Measurements from ENCODE around the gene CEP85.

The CEP85 gene, protein sequence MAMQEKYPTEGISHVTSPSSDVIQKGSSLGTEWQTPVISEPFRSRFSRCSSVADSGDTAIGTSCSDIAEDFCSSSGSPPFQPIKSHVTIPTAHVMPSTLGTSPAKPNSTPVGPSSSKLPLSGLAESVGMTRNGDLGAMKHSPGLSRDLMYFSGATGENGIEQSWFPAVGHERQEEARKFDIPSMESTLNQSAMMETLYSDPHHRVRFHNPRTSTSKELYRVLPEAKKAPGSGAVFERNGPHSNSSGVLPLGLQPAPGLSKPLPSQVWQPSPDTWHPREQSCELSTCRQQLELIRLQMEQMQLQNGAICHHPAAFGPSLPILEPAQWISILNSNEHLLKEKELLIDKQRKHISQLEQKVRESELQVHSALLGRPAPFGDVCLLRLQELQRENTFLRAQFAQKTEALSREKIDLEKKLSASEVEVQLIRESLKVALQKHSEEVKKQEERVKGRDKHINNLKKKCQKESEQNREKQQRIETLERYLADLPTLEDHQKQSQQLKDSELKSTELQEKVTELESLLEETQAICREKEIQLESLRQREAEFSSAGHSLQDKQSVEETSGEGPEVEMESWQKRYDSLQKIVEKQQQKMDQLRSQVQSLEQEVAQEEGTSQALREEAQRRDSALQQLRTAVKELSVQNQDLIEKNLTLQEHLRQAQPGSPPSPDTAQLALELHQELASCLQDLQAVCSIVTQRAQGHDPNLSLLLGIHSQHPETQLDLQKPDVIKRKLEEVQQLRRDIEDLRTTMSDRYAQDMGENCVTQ

DNA sequence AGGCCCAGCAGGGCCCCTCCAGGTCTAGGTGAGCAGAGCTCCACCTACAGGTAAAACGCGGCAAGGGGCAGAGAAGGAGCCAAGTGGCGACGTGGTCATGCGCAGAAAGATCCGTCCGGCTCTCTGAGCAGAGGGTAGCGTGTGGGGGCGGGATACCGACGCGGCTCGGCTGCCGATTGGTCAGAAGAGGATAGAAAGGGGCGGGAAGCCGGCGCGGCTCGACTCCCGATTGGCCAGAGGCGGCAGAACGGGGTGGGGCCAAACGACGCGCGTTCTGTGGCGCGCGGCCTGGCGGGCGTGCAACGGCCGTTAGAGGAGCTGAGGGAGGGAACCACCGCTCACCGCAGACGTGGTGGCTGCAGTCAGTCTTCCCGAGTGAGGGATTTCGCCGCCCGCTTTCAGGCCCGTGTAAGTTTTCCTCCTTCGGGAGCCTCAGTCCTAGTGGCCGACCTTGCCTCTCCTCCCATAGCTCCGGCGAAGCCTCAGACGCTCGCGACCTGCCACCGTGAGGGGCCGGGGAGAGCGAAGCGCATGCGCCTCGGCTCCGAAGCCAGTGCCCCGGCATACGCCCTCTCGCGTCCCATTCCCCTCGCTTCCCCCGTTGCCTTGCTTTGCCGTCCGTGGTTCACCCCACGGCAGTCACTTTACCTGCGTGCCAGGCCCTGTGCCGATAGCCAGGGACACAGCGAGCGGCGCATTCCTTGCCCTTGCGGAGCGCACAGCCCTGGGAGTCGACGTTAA lies at the start of gene CEP85:
CEP85 (plus strand) TSS at position 298 of the 741 bp plus-strand sequence. CDS start 5,584 bp downstream, outside the sequence.
- ChIA-PET CTCF (interaction anchor here (0.5 to 4.3 kb wide), 56 partner anchors 8 to 266 kb away, joined by 3 to 27 read pairs (median 5); partner anchors contain the start of genes C1orf232, CD52, CNKSR1 and SH3BGRL3), POLR2A (interaction anchor here (1.0 to 1.2 kb wide), 2 partner anchors 48 to 199 kb away, joined by 3 to 4 read pairs; no protein-coding TSS in a partner anchor)
- DNase-seq (ENCODE audit: low read depth, low spot score) = peak; percentile 75

GRCh38 chr1:26184883-26185282 lies 49.1 kb upstream of the CEP85 start:
- no peak for DNase-seq (ENCODE audit: low read depth, low spot score)
- POLR2A ChIA-PET = no interaction called here
- TF ChIP-seq CTCF (IDR thresholded peaks at IDR 0.05; ENCODE audit: insufficient read depth, low read length, missing control alignments) = no peak
- no peak overlapping the region for H3K4me3 ChIP-seq (ENCODE audit: low read depth, low read length)
- CTCF ChIA-PET = interaction anchor here (0.9 to 1.9 kb wide), 2 partner anchors 12 to 17 kb away, joined by 3 to 4 read pairs; no protein-coding TSS in a partner anchor

More for the DNA sequence above, at the start of gene CEP85:
- peak; percentile 90 for TF ChIP-seq CTCF (IDR thresholded peaks at IDR 0.05; ENCODE audit: insufficient read depth, low read length, missing control alignments)
- H3K4me3 ChIP-seq (ENCODE audit: low read depth, low read length) = peak within 1 kb of the TSS; percentile 100

- DNase-seq (ENCODE audit: low read depth, low spot score) = no peak
- ChIA-PET CTCF (interaction anchor here (0.7 kb wide), 1 partner anchor 15 kb away, joined by 4 read pairs; no protein-coding TSS in a partner anchor), POLR2A (no interaction called here)
- TF ChIP-seq CTCF (IDR thresholded peaks at IDR 0.05; ENCODE audit: insufficient read depth, low read length, missing control alignments) = no peak
- no peak overlapping the region for H3K4me3 ChIP-seq (ENCODE audit: low read depth, low read length)
These were observed 46.1 kb upstream of the CEP85 start for GRCh38 chr1:26187882-26188281.

- H3K4me3 ChIP-seq (ENCODE audit: low read depth, low read length) = no peak overlapping the region
- CTCF ChIA-PET = interaction anchor here (1.1 to 3.6 kb wide), 2 partner anchors 45 to 133 kb away, joined by 3 to 13 read pairs; partner anchors contain the start of gene CEP85
- no peak for TF ChIP-seq CTCF (IDR thresholded peaks at IDR 0.05; ENCODE audit: insufficient read depth, low read length, missing control alignments)
- DNase-seq (ENCODE audit: low read depth, low spot score) = no peak
- POLR2A ChIA-PET = interaction anchor here (1.0 kb wide), 1 partner anchor 47 kb away, joined by 3 read pairs; no protein-coding TSS in a partner anchor
These were observed 45.5 kb upstream of the CEP85 start for GRCh38 chr1:26188477-26188876.

GRCh38 chr1:26189331-26189730 lies 44.7 kb upstream of the CEP85 start:
- CTCF ChIA-PET = interaction anchor here (0.8 to 3.6 kb wide), 5 partner anchors 11 to 175 kb away, joined by 3 to 13 read pairs (median 4); partner anchors contain the start of genes C1orf232, CEP85 and ZNF593
- no peak for TF ChIP-seq CTCF (IDR thresholded peaks at IDR 0.05; ENCODE audit: insufficient read depth, low read length, missing control alignments)
- no peak for DNase-seq (ENCODE audit: low read depth, low spot score)
- POLR2A ChIA-PET = interaction anchor here (1.0 kb wide), 1 partner anchor 46 kb away, joined by 3 read pairs; no protein-coding TSS in a partner anchor
- no peak overlapping the region for H3K4me3 ChIP-seq (ENCODE audit: low read depth, low read length)

Data from AG04449 (cell line).